GM10266 (cell line): ENCODE measurements around the gene C4orf50.

Experiments
- DNase-seq: peaks from one replicate; pipeline ENCODE4 v3.0.0; 2012; ENCODE audit errors: extremely low spot score
- TF ChIP-seq, protein P1 (sequence below): IDR thresholded peaks from 2 replicates; pipeline ENCODE4 v1.5.1; 2012; ENCODE audit warnings: mild to moderate bottlenecking, low read depth; ENCODE audit not compliant: control insufficient read depth, insufficient read depth; ENCODE audit errors: missing control alignments

Gene C4orf50

DNA sequence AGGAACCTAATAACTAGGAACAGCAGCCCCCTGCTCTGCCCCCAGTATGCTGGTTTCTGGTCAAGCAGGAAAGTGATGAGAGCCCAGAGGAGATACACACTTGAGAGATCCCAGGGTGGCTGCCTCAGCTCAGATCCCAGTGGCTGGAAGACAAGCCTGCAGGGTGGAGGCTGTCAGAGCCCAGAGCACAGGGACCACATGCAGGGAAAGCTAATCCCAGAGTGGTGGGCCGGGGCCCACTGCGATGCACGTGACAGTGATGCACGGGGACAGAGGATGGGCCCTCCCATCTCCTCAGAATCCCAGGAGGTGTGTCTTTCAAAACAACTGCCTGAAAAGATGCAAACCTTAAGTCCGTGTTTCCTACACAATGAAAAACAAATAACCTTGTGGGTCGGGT, 96.2 kb downstream of the C4orf50 start:
- DNase-seq: no peak
- TF ChIP-seq, protein P1, sequence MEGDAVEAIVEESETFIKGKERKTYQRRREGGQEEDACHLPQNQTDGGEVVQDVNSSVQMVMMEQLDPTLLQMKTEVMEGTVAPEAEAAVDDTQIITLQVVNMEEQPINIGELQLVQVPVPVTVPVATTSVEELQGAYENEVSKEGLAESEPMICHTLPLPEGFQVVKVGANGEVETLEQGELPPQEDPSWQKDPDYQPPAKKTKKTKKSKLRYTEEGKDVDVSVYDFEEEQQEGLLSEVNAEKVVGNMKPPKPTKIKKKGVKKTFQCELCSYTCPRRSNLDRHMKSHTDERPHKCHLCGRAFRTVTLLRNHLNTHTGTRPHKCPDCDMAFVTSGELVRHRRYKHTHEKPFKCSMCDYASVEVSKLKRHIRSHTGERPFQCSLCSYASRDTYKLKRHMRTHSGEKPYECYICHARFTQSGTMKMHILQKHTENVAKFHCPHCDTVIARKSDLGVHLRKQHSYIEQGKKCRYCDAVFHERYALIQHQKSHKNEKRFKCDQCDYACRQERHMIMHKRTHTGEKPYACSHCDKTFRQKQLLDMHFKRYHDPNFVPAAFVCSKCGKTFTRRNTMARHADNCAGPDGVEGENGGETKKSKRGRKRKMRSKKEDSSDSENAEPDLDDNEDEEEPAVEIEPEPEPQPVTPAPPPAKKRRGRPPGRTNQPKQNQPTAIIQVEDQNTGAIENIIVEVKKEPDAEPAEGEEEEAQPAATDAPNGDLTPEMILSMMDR: no peak

DNA sequence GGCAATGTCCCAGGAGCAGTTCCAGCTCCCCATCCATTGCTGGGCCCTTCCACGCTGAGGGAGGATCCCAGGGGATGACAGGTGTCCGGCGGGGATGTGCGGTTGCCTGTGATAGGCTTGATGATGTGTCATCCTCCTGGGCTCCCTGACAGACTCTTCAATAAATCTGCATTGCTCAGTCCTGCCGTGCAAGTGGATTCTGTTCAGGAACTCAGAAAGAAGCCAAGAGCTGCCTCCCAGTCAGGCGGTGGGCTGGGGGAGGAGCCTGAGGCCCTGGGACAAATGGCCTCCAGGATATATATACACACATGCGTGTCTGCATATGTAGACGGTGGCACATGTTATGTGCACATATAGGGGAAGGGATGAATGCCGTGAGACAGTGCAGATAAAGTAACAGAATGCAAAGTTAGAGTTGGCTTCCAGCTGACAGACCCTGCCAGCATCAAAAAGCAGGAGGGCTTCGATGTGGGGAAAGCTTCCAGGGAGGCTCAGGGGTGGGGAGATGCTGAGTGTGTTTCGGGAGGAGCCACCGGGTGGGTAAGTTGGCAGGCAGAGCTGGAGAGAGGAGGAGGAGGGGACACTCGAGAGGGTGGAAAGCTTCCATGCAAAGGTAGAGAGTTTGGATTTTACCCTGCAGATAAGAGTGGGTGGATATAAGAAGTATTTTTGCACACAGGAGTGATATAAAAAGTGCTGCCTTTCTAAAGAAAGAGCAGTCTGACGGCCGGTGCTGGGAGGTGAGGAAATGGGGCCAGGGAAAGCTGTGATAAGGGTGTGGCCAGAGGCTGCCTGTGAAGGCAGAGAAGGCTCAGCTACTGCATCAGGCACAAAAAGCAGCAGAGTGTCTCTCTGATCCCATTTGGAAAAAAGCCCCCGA, 96.9 kb downstream of the C4orf50 start:
- TF ChIP-seq, protein P1: no peak
- DNase-seq: no peak

DNA sequence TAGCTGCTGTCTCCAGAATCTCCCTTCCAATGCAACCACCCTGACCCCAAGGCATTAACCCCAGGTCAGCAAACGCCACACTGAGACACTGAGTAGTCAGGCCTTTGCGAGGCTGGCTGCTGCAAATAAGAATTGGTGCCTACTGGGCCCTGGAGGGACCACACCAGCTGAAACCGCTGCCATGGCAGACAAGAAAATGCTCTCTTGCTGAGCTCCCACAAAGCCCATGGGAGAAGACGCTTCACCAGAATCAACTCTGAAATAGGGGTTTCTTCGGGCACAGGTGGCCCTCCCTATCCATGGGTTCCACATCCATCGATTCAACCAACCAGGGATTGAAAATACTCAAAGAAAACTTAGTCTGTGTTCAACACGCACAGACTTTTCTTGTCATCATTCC, 98.7 kb downstream of the C4orf50 start:
- DNase-seq: no peak
- TF ChIP-seq, protein P1: no peak

DNA sequence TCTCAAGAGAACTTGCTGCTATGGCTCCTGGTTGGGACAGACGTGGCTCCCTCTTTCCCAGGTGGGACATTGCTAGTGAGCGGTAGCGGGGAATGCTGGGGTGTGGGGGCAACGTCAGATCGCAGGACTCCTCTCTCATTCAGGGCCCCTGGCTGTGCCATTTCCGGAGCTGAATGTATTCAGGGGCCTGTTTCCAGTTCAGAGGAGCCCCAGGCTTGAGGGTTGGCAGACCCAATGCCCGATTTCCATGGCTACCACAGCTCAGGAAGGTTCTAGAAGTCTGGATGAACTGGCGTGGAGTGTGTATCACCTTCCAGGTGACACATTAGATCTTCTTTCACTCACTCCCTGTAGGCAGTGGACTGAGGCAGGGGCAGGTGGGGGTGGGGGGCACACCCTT, 99.2 kb downstream of the C4orf50 start:
- DNase-seq: no peak
- TF ChIP-seq, protein P1: no peak

DNA sequence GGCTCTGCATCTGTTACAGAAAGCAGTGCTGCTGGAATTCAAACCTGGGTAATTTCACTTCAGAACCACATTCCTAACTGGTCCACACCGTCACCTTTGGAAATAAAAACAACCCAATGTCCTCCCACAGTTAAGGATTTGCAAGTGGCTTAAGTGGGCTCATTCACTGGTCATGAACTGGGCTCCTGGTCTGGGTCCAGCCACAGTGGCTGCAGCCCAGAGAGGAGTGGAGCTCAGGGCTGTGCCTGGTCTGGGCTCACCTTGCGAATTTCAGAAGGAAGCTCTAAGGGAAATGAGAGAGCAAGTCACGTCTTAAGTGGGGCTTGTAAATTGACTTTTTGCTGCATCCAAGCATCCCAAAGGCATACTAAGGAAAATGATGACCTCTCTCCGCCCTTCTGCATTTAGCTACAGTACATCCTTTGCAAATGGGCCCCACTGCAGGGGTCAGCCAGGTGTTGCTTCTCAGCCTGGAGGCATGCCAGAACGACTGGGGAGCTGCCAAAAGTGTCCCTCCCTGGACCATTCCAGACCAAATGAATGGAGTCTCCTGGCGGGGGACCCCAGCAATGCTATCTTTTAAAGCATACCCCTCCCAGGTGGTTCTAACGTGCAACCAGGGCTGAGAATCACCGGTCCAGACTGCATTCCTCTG, 99.8 kb downstream of the C4orf50 start:
- DNase-seq: no peak
- TF ChIP-seq, protein P1: no peak

- no peak for DNase-seq
- TF ChIP-seq, protein P1: no peak
These were observed 100.6 kb downstream of the C4orf50 start for GRCh38 chr4:5917672-5918071.

- no peak for DNase-seq
- TF ChIP-seq, protein P1: no peak
These were observed 102.0 kb downstream of the C4orf50 start for GRCh38 chr4:5916229-5916628.
